Mucosa of stomach (tissue), 1 donor: ENCODE results near the gene PLXNA3.

Experiments used
- H3K27me3 ChIP-seq: one replicate; pipeline ENCODE4 v1.7.0; 2013; ENCODE audit warnings: mild to moderate bottlenecking, low read length; ENCODE audit not compliant: control insufficient read depth, insufficient read depth
- H3K36me3 ChIP-seq: one replicate; pipeline ENCODE4 v1.7.0; 2013; ENCODE audit warnings: low read length; ENCODE audit not compliant: control insufficient read depth, insufficient read depth
- H3K4me1 ChIP-seq: one replicate; pipeline ENCODE4 v1.7.0; 2013; ENCODE audit warnings: mild to moderate bottlenecking, low read length; ENCODE audit not compliant: control insufficient read depth, insufficient read depth
- H3K4me3 ChIP-seq: one replicate; pipeline ENCODE4 v1.7.0; 2013; ENCODE audit warnings: low read length
- H3K9ac ChIP-seq: one replicate; pipeline ENCODE4 v1.7.0; 2013; ENCODE audit warnings: mild to moderate bottlenecking, low read length, moderate library complexity
- H3K9me3 ChIP-seq: one replicate; pipeline ENCODE4 v1.7.0; 2013; ENCODE audit warnings: mild to moderate bottlenecking, low read length, moderate library complexity; ENCODE audit not compliant: control insufficient read depth
- donor health status: Pancreatic carcinoma.

PLXNA3 gene

GRCh38 chrX:154437971-154438893 lies 19.8 kb upstream of the PLXNA3 start:
- H3K36me3 ChIP-seq, result no peaks in the 10 kb centered on the region
- peak overlapping the region; percentile 28 for H3K9ac ChIP-seq
- peak overlapping the region; percentile 25 for H3K4me3 ChIP-seq
- peaks cover 10% of the 10 kb centered on the region for H3K4me1 ChIP-seq
- no peaks in the 10 kb centered on the region for H3K9me3 ChIP-seq
- no peaks in the 10 kb centered on the region for H3K27me3 ChIP-seq

GRCh38 chrX:154439841-154440240 lies 18.2 kb upstream of the PLXNA3 start:
- H3K27me3 ChIP-seq, result no peaks in the 10 kb centered on the region
- no peaks in the 10 kb centered on the region for H3K9me3 ChIP-seq
- no peak overlapping the region for H3K9ac ChIP-seq
- H3K36me3 ChIP-seq, result no peaks in the 10 kb centered on the region
- H3K4me1 ChIP-seq, result peaks cover 12% of the 10 kb centered on the region
- no peak overlapping the region for H3K4me3 ChIP-seq

GRCh38 chrX:154440623-154441357 lies 17.3 kb upstream of the PLXNA3 start:
- no peaks in the 10 kb centered on the region for H3K9me3 ChIP-seq
- no peak overlapping the region for H3K4me3 ChIP-seq
- no peaks in the 10 kb centered on the region for H3K27me3 ChIP-seq
- peaks cover 17% of the 10 kb centered on the region for H3K4me1 ChIP-seq
- H3K36me3 ChIP-seq, result no peaks in the 10 kb centered on the region
- H3K9ac ChIP-seq, result no peak overlapping the region

GRCh38 chrX:154441564-154441963 lies 16.5 kb upstream of the PLXNA3 start:
- no peak overlapping the region for H3K4me3 ChIP-seq
- H3K27me3 ChIP-seq, result no peaks in the 10 kb centered on the region
- H3K36me3 ChIP-seq, result no peaks in the 10 kb centered on the region
- H3K4me1 ChIP-seq, result peaks cover 17% of the 10 kb centered on the region
- no peaks in the 10 kb centered on the region for H3K9me3 ChIP-seq
- H3K9ac ChIP-seq, result no peak overlapping the region

- Histone ChIP-seq H3K4me3 (no peak overlapping the region), H3K27me3 (no peaks in the 10 kb centered on the region), H3K36me3 (no peaks in the 10 kb centered on the region), H3K9me3 (no peaks in the 10 kb centered on the region), H3K4me1 (peaks cover 17% of the 10 kb centered on the region), H3K9ac (no peak overlapping the region)
These were observed 15.9 kb upstream of the PLXNA3 start for GRCh38 chrX:154441984-154442707.

- Histone ChIP-seq H3K4me3 (no peak overlapping the region), H3K36me3 (no peaks in the 10 kb centered on the region)
These were observed 14.6 kb upstream of the PLXNA3 start for GRCh38 chrX:154443479-154443910.

GRCh38 chrX:154443992-154444754 lies 13.9 kb upstream of the PLXNA3 start, which contains the start of gene FAM50A:
FAM50A (plus strand) TSS chrX:154444141; CDS start chrX:154444236, 95 bp downstream.
- Histone ChIP-seq H3K36me3 (no peaks in the 10 kb centered on the region), H3K4me1 (peaks cover 7% of the 10 kb centered on the region), H3K27me3 (no peaks in the 10 kb centered on the region), H3K9ac (peak within 1 kb of the TSS; percentile 75), H3K4me3 (peak within 1 kb of the TSS; percentile 25), H3K9me3 (no peaks in the 10 kb centered on the region)

More at GRCh38 chrX:154443479-154443910, 14.6 kb upstream of the PLXNA3 start:
- Histone ChIP-seq H3K9me3 (no peaks in the 10 kb centered on the region), H3K27me3 (no peaks in the 10 kb centered on the region), H3K4me1 (peaks cover 8% of the 10 kb centered on the region), H3K9ac (peak overlapping the region; percentile 61)

- no peaks in the 10 kb centered on the region for H3K9me3 ChIP-seq
- H3K36me3 ChIP-seq, result no peaks in the 10 kb centered on the region
- peak overlapping the region; percentile 25 for H3K4me3 ChIP-seq
- peaks cover 7% of the 10 kb centered on the region for H3K4me1 ChIP-seq
- peak overlapping the region; percentile 75 for H3K9ac ChIP-seq
- no peaks in the 10 kb centered on the region for H3K27me3 ChIP-seq
These were observed 13.3 kb upstream of the PLXNA3 start for GRCh38 chrX:154444755-154445246.

GRCh38 chrX:154445776-154446175 lies 12.3 kb upstream of the PLXNA3 start:
- no peaks in the 10 kb centered on the region for H3K9me3 ChIP-seq
- H3K9ac ChIP-seq, result no peak overlapping the region
- H3K4me3 ChIP-seq, result no peak overlapping the region
- H3K36me3 ChIP-seq, result no peaks in the 10 kb centered on the region
- peaks cover 7% of the 10 kb centered on the region for H3K4me1 ChIP-seq
- no peaks in the 10 kb centered on the region for H3K27me3 ChIP-seq

GRCh38 chrX:154446430-154446829 lies 11.7 kb upstream of the PLXNA3 start:
- H3K9me3 ChIP-seq, result no peaks in the 10 kb centered on the region
- no peak overlapping the region for H3K4me3 ChIP-seq
- no peaks in the 10 kb centered on the region for H3K36me3 ChIP-seq
- H3K27me3 ChIP-seq, result no peaks in the 10 kb centered on the region
- H3K4me1 ChIP-seq, result peaks cover 7% of the 10 kb centered on the region
- no peak overlapping the region for H3K9ac ChIP-seq

GRCh38 chrX:154448484-154448883 lies 9.6 kb upstream of the PLXNA3 start:
- Histone ChIP-seq H3K36me3 (no peaks in the 10 kb centered on the region), H3K4me3 (no peak overlapping the region), H3K9ac (no peak overlapping the region), H3K27me3 (no peaks in the 10 kb centered on the region), H3K9me3 (no peaks in the 10 kb centered on the region), H3K4me1 (peaks cover 7% of the 10 kb centered on the region)
